ENCODE measurements around the gene MYEOV.

Gene MYEOV

DNA sequence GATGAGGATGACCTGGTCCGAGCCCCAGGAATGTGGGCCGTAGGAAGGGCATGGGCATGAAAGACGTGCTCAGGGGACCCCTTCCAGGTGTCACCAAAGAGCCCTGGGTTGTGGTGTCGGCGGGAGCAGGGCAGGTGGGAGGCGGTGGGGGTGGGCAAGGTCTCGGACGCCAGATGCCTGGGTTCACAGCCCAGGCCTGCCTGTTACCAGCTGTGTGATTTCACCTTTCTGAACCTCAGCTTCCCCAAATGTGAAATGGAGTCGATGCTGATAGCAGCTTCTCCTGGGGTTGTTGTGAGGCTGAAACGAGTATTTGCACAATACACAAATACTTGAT is 42.9 kb upstream of the MYEOV start:
- peaks cover 25% of the 10 kb centered on the region for H3K27me3 ChIP-seq (ENCODE audit: insufficient read depth, insufficient read length)
- H3K4me3 ChIP-seq (ENCODE audit: insufficient read length, low read depth), result no peak overlapping the region
- no peak for TF ChIP-seq YY1 (IDR thresholded peaks at IDR 0.05; ENCODE audit: insufficient read depth, insufficient read length)
- no peak for TF ChIP-seq ZNF274 (IDR thresholded peaks at IDR 0.05; ENCODE audit: low read depth, low read length)
- no peak for TF ChIP-seq SUZ12 (IDR thresholded peaks at IDR 0.05; ENCODE audit: extremely low read depth, insufficient read depth, insufficient read length)
- H3K9ac ChIP-seq (ENCODE audit: insufficient read length, low read depth), result no peak overlapping the region
- peaks cover 24% of the 10 kb centered on the region for H3K9me3 ChIP-seq (ENCODE audit: insufficient read depth, low read length)
- H3K4me1 ChIP-seq (ENCODE audit: insufficient read depth, insufficient read length), result peaks cover 11% of the 10 kb centered on the region
- DNase-seq (ENCODE audit: low read depth, low spot score), result no peak
- no peaks in the 10 kb centered on the region for H3K36me3 ChIP-seq (ENCODE audit: insufficient read depth, insufficient read length, low read length)

- no peak for DNase-seq (ENCODE audit: low read depth, low spot score)
- H3K9ac ChIP-seq (ENCODE audit: insufficient read length, low read depth), result no peak overlapping the region
- no peak overlapping the region for H3K4me3 ChIP-seq (ENCODE audit: insufficient read length, low read depth)
- H3K36me3 ChIP-seq (ENCODE audit: insufficient read depth, insufficient read length, low read length), result no peaks in the 10 kb centered on the region
- peaks cover 28% of the 10 kb centered on the region for H3K9me3 ChIP-seq (ENCODE audit: insufficient read depth, low read length)
- TF ChIP-seq SUZ12 (IDR thresholded peaks at IDR 0.05; ENCODE audit: extremely low read depth, insufficient read depth, insufficient read length) (no peak), ZNF274 (IDR thresholded peaks at IDR 0.05; ENCODE audit: low read depth, low read length) (no peak), YY1 (IDR thresholded peaks at IDR 0.05; ENCODE audit: insufficient read depth, insufficient read length) (no peak)
- peaks cover 11% of the 10 kb centered on the region for H3K4me1 ChIP-seq (ENCODE audit: insufficient read depth, insufficient read length)
- H3K27me3 ChIP-seq (ENCODE audit: insufficient read depth, insufficient read length), result peaks cover 25% of the 10 kb centered on the region
These were observed 42.1 kb upstream of the MYEOV start for GRCh38 chr11:69251639-69252489.

DNA sequence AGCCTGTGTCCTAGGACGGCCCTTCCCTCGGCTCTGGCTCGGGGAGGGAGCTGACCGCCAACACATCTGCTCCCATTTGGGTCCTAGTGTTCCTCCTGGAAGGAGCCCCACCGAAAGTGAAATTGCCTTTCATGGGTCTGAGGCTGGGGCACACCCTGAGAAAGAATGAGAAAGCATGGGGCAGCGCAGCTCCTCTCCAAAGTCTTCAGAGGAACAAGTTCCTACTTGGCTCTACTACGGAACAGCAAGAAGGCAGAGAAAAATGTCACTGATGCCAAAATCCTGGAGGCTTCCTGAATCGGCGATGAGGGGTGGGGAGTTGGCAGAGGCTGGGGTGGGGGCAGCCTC is 41.5 kb upstream of the MYEOV start:
- H3K4me3 ChIP-seq (ENCODE audit: insufficient read length, low read depth), result no peak overlapping the region
- peaks cover 12% of the 10 kb centered on the region for H3K4me1 ChIP-seq (ENCODE audit: insufficient read depth, insufficient read length)
- no peak overlapping the region for H3K9ac ChIP-seq (ENCODE audit: insufficient read length, low read depth)
- H3K9me3 ChIP-seq (ENCODE audit: insufficient read depth, low read length), result peaks cover 28% of the 10 kb centered on the region
- no peak for DNase-seq (ENCODE audit: low read depth, low spot score)
- TF ChIP-seq SUZ12 (IDR thresholded peaks at IDR 0.05; ENCODE audit: extremely low read depth, insufficient read depth, insufficient read length), result no peak
- TF ChIP-seq ZNF274 (IDR thresholded peaks at IDR 0.05; ENCODE audit: low read depth, low read length), result no peak
- TF ChIP-seq YY1 (IDR thresholded peaks at IDR 0.05; ENCODE audit: insufficient read depth, insufficient read length), result no peak
- peaks cover 25% of the 10 kb centered on the region for H3K27me3 ChIP-seq (ENCODE audit: insufficient read depth, insufficient read length)
- H3K36me3 ChIP-seq (ENCODE audit: insufficient read depth, insufficient read length, low read length), result no peaks in the 10 kb centered on the region

- peaks cover 25% of the 10 kb centered on the region for H3K27me3 ChIP-seq (ENCODE audit: insufficient read depth, insufficient read length)
- TF ChIP-seq SUZ12 (IDR thresholded peaks at IDR 0.05; ENCODE audit: extremely low read depth, insufficient read depth, insufficient read length), result no peak
- TF ChIP-seq ZNF274 (IDR thresholded peaks at IDR 0.05; ENCODE audit: low read depth, low read length), result no peak
- TF ChIP-seq YY1 (IDR thresholded peaks at IDR 0.05; ENCODE audit: insufficient read depth, insufficient read length), result no peak
- no peak for DNase-seq (ENCODE audit: low read depth, low spot score)
- H3K4me3 ChIP-seq (ENCODE audit: insufficient read length, low read depth), result no peak overlapping the region
- no peaks in the 10 kb centered on the region for H3K36me3 ChIP-seq (ENCODE audit: insufficient read depth, insufficient read length, low read length)
- peaks cover 18% of the 10 kb centered on the region for H3K4me1 ChIP-seq (ENCODE audit: insufficient read depth, insufficient read length)
- peaks cover 28% of the 10 kb centered on the region for H3K9me3 ChIP-seq (ENCODE audit: insufficient read depth, low read length)
- H3K9ac ChIP-seq (ENCODE audit: insufficient read length, low read depth), result no peak overlapping the region
These were observed 40.9 kb upstream of the MYEOV start for GRCh38 chr11:69253028-69253427.

- no peak for DNase-seq (ENCODE audit: low read depth, low spot score)
- Histone ChIP-seq H3K9me3 (ENCODE audit: insufficient read depth, low read length) (peaks cover 43% of the 10 kb centered on the region), H3K36me3 (ENCODE audit: insufficient read depth, insufficient read length, low read length) (no peaks in the 10 kb centered on the region), H3K4me3 (ENCODE audit: insufficient read length, low read depth) (no peak overlapping the region), H3K27me3 (ENCODE audit: insufficient read depth, insufficient read length) (no peaks in the 10 kb centered on the region), H3K9ac (ENCODE audit: insufficient read length, low read depth) (no peak overlapping the region), H3K4me1 (ENCODE audit: insufficient read depth, insufficient read length) (peaks cover 8% of the 10 kb centered on the region)
- TF ChIP-seq YY1 (IDR thresholded peaks at IDR 0.05; ENCODE audit: insufficient read depth, insufficient read length) (no peak), ZNF274 (IDR thresholded peaks at IDR 0.05; ENCODE audit: low read depth, low read length) (no peak), SUZ12 (IDR thresholded peaks at IDR 0.05; ENCODE audit: extremely low read depth, insufficient read depth, insufficient read length) (no peak)
These were observed 36.8 kb upstream of the MYEOV start for GRCh38 chr11:69257134-69257533.

- no peaks in the 10 kb centered on the region for H3K27me3 ChIP-seq (ENCODE audit: insufficient read depth, insufficient read length)
- DNase-seq (ENCODE audit: low read depth, low spot score), result peak; percentile 70
- no peak overlapping the region for H3K4me3 ChIP-seq (ENCODE audit: insufficient read length, low read depth)
- peaks cover 8% of the 10 kb centered on the region for H3K4me1 ChIP-seq (ENCODE audit: insufficient read depth, insufficient read length)
- H3K9me3 ChIP-seq (ENCODE audit: insufficient read depth, low read length), result peaks cover 38% of the 10 kb centered on the region
- TF ChIP-seq ZNF274 (IDR thresholded peaks at IDR 0.05; ENCODE audit: low read depth, low read length), result no peak
- TF ChIP-seq SUZ12 (IDR thresholded peaks at IDR 0.05; ENCODE audit: extremely low read depth, insufficient read depth, insufficient read length), result no peak
- no peak for TF ChIP-seq YY1 (IDR thresholded peaks at IDR 0.05; ENCODE audit: insufficient read depth, insufficient read length)
- no peaks in the 10 kb centered on the region for H3K36me3 ChIP-seq (ENCODE audit: insufficient read depth, insufficient read length, low read length)
- H3K9ac ChIP-seq (ENCODE audit: insufficient read length, low read depth), result peak overlapping the region; percentile 50
These were observed 35.9 kb upstream of the MYEOV start for GRCh38 chr11:69257838-69258658.

DNA sequence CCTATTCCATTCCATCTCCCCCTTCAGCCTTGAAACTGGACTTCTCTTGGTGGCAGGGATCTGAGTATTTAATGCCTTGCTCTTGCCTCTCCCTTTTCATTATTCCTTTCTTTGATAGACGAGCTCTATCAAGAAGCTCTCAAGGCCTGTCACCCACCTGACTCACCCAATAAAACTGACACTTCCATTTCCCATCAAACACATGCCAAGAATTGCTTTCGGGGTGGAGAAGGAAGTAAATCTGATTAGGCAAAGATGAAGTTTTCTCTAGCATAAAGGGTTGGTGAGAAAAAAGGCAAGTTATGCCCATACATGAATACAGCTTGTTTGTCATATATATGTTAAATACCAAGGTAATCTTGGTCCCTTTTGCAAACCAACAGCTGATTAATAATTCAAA is 34.9 kb upstream of the MYEOV start:
- Histone ChIP-seq H3K27me3 (ENCODE audit: insufficient read depth, insufficient read length) (no peaks in the 10 kb centered on the region), H3K9ac (ENCODE audit: insufficient read length, low read depth) (no peak overlapping the region), H3K4me3 (ENCODE audit: insufficient read length, low read depth) (no peak overlapping the region), H3K9me3 (ENCODE audit: insufficient read depth, low read length) (peaks cover 28% of the 10 kb centered on the region; the same call in 1 of the 2 replicates), H3K36me3 (ENCODE audit: insufficient read depth, insufficient read length, low read length) (no peaks in the 10 kb centered on the region), H3K4me1 (ENCODE audit: insufficient read depth, insufficient read length) (peaks cover 8% of the 10 kb centered on the region)
- TF ChIP-seq SUZ12 (IDR thresholded peaks at IDR 0.05; ENCODE audit: extremely low read depth, insufficient read depth, insufficient read length) (no peak), YY1 (IDR thresholded peaks at IDR 0.05; ENCODE audit: insufficient read depth, insufficient read length) (no peak), ZNF274 (IDR thresholded peaks at IDR 0.05; ENCODE audit: low read depth, low read length) (no peak)
- DNase-seq (ENCODE audit: low read depth, low spot score), result no peak
